Cortex of kidney (tissue), 1 donor: Measurements from ENCODE around the gene SRGAP1.
"Not testable (repeated sequence)": the region's sequence is repeated elsewhere in the genome, so short reads cannot be mapped to it uniquely, and the experiment has no call there.

Experiments
- DNase-seq: peaks from one replicate; lab custom pipeline; 2025; lab: John Stamatoyannopoulos, UW

The SRGAP1 gene

DNA sequence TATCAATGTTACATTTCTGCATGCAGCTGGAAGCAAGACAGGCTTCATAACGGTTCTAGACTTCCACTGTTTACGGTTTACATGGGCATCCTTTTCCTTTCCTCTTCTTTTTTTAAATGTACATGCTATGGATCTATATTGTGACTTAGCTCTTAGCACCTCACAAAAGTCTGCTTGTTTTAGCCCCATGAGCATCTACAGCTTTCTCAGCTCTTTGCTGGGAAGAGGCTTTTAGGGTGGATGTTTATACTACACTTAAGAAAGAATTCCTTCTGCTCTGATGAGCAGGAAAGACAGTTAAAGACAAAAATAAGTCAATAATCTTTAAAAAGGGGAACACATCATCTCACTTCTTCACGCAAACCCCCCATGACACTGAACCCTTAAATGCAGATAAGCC is 326.2 kb downstream of the SRGAP1 start:
- DNase-seq: no peak

- no peak for DNase-seq
Observed at GRCh38 chr12:64171715-64172114, 327.2 kb downstream of the SRGAP1 start.

GRCh38 chr12:64172143-64172970 is 327.9 kb downstream of the SRGAP1 start:
- no peak for DNase-seq

DNA sequence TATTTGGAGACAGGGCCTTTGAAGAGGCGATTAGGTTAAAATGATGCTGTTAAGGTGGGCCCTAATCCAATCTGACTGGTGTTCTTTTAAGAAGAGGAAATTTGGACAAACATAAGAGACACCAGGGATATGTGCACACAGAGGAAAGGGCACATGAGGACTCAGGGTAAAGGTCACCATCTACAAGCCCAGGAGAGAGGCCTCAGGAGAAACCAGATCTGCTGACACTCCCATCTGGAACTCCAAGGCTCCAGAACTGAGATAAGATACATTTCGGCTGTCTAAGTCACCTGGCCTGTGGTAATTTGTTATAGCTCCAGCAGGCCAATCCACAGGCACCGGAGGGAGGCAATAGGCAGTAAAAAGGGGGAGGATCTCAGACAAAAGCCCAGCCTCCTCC is 329.0 kb downstream of the SRGAP1 start:
- no peak for DNase-seq

DNA sequence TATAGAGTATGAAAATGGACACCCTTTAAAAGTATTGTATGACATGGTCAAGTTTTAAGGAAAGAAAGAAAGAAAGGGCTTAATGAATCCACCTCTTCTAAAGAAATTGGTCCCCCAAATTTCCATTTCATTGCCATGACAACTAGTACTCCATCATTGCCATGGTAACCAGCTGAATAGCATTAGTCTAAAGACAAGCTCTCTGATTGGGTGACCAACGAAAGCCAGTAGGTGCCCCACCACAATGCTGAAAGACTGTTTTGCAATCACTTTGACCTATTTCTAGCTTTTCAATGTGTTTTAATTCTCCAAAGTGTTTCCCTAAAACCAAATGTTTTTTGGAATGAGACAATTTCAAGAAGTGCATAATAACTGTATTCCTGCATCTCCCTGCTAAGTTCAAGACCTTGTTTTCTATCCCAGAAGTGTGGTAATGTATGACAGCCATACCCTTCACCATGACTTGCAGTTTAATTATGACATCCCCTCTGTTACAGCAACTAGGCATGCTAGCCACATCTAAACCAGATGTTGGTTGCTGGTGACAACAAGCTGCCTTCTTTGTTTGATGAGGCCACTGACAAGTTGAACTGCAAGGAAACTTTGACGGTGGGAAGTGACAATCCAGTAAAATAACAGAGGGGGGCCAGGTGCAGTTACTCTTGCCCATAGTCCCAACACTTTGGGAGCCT is 330.9 kb downstream of the SRGAP1 start:
- no peak for DNase-seq

- no peak for DNase-seq
Observed at GRCh38 chr12:64177001-64177400, 332.5 kb downstream of the SRGAP1 start.

- DNase-seq: no peak
Observed at GRCh38 chr12:64178122-64178521, 333.6 kb downstream of the SRGAP1 start.

- DNase-seq: no peak
Observed at GRCh38 chr12:64180951-64181350, 336.5 kb downstream of the SRGAP1 start.

DNA sequence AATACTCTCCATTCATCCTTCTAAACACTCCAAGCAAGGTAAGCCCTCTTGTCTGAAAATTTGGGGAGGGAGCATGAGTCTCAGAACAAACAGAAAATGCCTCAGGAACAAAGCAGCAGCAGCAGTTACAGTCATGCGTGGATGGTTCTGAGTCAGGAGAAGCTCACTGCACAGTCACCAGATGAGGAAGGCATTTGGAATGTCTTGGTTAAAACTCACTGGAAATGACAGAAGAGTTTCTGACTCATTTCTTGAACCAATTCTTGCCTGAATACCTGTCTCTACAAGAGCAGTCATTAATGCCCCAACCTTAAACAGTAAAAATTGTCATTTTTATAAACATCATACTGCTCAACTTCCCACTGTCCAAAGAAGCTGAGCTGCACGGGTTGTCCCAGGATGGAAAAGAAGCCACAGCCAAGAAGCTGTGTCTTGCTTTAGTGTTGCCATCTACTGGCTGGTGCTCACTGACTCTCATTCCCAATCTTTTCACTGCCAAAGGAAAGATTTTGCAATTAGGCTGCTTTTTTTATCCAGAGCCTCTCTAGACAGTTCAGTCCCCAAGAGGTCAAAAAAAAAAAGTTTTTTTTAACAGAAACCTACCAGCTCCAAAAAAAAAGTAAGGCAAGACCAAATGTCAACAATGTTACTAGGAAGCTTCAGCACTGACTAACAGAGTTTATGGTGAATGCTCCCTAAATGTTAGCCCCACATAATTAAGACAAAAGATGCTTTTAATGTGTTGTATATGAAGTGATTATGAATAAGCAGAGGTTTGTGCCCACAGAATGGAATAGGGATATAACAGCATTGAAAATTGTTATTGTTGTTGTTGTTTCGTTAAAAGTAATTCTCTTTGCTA is 337.2 kb downstream of the SRGAP1 start:
- no peak for DNase-seq

DNA sequence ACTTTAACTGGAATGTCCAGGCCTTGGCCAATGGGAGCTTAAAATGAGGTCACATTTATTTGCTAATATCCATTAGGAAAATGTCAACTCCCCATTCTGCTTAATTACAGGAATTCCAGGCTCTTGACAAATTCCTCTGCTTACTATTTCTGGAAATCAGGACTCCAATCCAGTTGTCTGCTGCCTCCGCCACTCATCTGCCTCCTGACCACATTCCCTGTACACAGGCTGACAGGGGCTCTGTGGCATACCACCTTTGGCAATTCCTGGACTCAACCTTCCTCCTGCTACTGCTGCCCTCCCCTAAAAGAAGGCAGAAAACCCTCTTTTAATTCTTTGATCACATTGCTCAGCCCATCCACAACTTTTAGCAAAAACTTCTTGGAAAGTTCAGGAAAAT is 339.7 kb downstream of the SRGAP1 start:
- no peak for DNase-seq

- no peak for DNase-seq
Observed at GRCh38 chr12:64186789-64187188, 342.3 kb downstream of the SRGAP1 start.

DNA sequence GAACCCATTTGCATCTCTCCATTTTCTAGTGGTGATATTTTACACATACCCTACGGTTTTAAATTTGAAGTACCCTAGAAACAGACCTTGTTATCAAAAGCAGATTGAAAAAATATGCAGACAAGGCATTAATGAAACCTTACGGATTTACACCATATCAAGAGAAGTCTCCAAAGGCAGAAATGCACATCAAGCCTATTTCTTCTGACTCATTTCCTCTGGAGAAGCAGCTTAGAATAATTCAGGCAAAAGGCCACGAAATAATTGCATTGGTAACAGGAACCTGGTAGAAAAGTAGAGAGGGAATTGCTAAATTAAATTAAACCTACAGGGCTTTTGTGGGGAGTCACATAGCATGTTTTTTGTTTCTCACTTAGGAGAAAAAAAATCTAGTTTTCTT is 342.9 kb downstream of the SRGAP1 start:
- DNase-seq: no peak

- no peak for DNase-seq
Observed at GRCh38 chr12:64187794-64188193, 343.3 kb downstream of the SRGAP1 start.

DNA sequence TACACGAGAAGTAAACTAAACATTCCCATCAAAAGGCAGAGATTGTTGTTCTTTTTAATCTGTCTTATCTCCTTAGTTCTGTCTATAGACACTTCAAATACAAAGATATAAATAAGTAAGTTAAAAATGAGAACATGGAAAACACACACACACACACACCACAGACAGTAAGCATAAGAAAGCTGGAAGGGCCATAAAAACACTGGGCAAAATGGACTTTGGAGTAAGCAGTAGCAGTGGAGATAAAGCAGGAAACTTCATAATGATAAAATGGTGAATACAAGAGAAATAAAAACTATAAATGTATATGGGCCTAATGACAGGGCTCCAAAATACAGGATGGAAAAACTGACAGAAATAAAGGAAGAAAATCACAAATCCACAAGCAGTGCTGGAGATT is 345.0 kb downstream of the SRGAP1 start:
- DNase-seq: no peak

DNA sequence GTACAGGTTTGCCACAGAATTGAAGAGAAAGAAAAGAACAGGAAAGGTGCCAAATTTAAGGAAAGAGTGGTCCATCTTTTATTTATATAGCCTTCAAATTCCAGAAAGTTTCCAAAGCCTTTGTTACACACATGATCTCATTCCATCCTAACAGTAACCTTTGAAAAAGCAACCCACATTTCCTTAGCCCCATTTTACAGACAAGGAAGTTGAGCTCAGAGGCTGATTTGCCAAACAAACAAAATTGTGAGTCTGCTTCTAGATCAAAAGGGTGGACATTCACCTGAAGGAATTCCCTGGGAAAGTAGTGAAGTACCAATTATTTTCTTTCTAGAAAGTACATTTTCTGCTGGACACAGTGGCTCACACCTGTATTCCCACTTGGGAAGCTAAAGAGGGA is 345.6 kb downstream of the SRGAP1 start:
- DNase-seq: no peak

DNA sequence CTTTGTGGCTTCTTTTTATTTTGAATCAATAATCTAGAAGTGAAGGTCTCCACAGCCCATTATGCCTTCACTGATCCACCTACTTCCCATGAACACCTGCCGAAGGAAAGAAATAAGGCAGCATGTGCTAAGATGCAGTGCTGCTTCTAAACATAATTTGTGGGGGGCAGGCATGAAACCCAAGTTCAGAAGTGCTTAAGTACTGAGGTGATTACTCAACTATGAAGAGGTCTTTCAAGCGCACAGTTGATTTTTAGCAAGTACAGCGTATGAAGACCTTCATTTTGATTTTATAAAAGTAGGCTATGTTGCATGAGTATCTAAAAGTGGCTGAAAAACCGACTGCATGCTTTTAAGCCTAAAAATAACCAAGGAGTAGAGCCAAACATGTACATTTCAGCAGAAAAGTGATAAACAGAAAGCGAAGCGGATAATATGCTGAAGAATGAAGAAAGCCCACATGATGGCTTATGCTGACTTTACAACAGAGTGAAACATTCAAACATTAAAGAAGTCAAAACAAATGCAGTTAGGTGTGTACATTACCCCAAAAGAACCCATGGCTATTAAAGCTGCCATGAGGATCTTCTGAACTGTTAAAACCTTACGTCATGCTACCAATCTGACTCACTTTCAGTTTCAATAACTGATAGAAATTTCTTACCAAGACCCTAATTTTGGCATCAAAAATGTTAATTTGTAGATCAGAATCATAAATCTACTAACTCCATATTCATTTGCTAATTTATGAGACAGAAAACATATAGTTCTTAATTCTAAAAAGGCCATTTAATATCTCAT is 348.3 kb downstream of the SRGAP1 start:
- no peak for DNase-seq

DNA sequence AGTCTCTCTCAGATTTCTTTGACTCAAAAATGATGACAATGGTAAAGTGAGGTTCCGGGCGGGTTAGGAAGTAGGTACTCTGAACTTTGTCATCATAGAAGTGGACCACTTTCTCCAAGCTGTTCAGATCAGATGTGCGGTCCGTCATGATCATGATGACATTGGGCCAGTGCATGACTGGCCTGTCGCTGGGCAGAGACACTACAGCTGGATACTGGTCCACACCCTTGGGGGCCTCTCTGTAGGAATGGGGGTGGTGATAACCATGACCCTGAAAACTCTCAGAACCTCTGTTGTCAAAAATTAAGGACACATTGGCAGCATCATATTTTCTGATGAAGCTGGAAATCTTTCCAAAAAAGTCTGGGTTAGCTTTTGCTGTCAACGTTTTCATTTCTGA is 349.4 kb downstream of the SRGAP1 start:
- no peak for DNase-seq

DNA sequence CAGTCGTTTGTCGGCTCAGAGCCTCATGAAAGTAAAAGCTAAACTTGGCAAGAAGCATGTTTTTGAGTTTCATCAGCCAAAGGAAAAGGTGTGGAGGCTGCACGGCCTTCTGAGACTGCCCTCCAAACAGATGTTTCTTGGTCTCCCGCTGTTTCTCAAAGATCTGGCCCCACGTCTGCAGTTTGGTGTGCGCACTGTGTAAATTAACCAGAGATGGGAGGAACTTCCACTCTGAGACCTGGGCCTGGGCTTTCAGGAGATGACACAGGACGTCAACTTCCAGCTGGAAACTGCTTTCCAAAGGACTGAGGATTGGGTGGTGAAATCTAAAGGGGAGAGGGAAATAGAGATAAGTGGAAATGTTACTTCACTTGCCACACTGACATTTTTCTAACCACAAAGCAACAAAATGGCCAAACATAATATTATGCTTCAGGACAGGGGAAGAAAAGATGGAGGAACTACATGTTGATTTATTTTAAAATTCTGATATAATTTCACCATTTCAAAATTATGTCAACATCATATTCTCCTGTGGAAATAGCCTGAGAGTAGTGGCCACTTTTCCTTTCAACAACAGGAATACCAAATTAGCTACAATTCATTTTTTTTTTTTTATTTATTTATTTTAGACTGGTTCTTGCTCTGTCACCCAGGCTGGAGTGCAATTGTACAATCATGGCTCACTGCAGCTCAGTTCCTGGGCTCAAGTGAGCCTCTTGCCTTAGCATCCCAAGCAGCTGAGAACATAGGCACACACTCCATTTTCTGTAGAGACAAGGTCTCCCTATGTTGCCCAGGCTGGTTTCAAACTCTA is 350.0 kb downstream of the SRGAP1 start:
- no peak for DNase-seq

DNA sequence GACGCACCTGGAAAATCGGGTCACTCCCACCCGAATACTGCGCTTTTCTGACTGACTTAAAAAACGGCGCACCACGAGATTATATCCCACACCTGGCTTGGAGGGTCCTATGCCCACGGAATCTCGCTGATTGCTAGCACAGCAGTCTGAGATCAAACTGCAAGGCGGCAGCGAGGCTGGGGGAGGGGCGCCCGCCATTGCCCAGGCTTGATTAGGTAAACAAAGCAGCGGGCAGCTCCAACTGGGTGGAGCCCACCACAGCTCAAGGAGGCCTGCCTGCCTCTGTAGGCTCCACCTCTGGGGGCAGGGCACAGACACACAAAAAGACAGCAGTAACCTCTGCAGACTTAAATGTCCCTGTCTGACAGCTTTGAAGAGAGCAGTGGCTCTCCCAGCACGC is 351.3 kb downstream of the SRGAP1 start:
- DNase-seq: not testable (repeated sequence)

DNA sequence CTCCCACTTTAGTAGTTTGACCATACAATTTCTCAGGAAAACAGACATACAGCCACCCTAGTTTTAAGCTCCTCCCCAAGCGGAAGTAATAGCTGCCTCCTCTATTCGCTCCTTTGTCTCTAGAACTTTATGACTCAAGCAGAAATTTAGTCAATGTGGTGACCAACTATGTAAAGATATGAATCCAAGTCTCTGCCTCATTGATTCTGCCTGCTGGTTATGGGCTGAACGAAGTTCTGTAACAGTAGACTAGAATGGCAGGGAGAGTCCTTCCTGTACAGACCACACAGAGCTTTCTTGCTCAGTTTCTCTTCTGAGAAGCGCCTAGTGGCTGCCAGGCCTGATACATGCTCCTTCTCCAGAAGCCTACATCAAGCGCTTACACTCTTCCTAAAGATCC is 358.5 kb downstream of the SRGAP1 start:
- DNase-seq: no peak

DNA sequence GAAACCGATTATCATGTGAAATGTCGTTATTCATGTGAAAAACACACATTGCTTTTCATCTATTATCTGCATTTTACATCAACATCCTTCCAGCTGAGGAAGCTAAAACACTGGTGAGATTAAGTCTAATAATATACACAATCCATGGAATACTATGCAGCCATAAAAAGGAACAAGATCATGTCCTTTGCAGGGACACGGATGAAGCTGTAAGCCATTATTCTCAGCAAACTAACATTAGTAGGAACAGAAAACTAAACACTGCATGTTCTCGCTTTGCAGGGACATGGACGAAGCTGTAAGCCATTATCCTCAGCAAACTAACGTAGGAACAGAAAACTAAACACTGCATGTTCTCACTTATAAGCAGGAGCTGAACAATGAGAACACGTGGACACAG is 359.3 kb downstream of the SRGAP1 start:
- no peak for DNase-seq
